Loucy (cell line): ENCODE results near the gene BRD1.

Experiments
- H2AFZ ChIP-seq: fragments of 200-600 bp; sonication (generic); 2 replicates; pipeline ENCODE4 v1.6.0; 2016; ENCODE audit warnings: antibody characterized with exemption, mild to moderate bottlenecking, low read length, moderate library complexity
- H3F3A ChIP-seq: fragments of 200-600 bp; 2 replicates; pipeline ENCODE4 v1.6.0; 2016; ENCODE audit warnings: antibody characterized with exemption, low read depth, mild to moderate bottlenecking
- H3K27me3 ChIP-seq: fragments of 200-600 bp; sonication (generic); 2 replicates; pipeline ENCODE4 v1.6.1; 2014; ENCODE audit warnings: low read length, mild to moderate bottlenecking; ENCODE audit not compliant: insufficient read depth, poor library complexity, severe bottlenecking
- H3K36me3 ChIP-seq: fragments of 200-600 bp; sonication (generic); 2 replicates; pipeline ENCODE4 v1.6.1; 2016; ENCODE audit warnings: low read length; ENCODE audit not compliant: insufficient read depth
- H3K4me1 ChIP-seq: fragments of 200-600 bp; sonication (generic); 2 replicates; pipeline ENCODE4 v1.5.1; 2014; ENCODE audit warnings: low read length, mild to moderate bottlenecking; ENCODE audit not compliant: insufficient read depth, poor library complexity, severe bottlenecking
- H3K4me2 ChIP-seq: fragments of 200-600 bp; sonication (generic); 2 replicates; pipeline ENCODE4 v1.6.0; 2014; ENCODE audit warnings: antibody characterized with exemption, low read length, low read depth, mild to moderate bottlenecking; ENCODE audit not compliant: poor library complexity, severe bottlenecking
- H3K4me3 ChIP-seq: fragments of 200-600 bp; sonication (generic); 2 replicates; pipeline ENCODE4 v1.5.1; 2014; ENCODE audit warnings: low read length, mild to moderate bottlenecking, mixed read lengths; ENCODE audit not compliant: poor library complexity, severe bottlenecking
- H3K79me2 ChIP-seq: fragments of 200-600 bp; sonication (generic); 2 replicates; pipeline ENCODE4 v1.6.1; 2014; ENCODE audit warnings: low read length; ENCODE audit not compliant: insufficient read depth
- H3K9ac ChIP-seq: fragments of 200-600 bp; sonication (generic); 2 replicates; pipeline ENCODE4 v1.6.0; 2014; ENCODE audit warnings: mild to moderate bottlenecking, low read depth, low read length, moderate library complexity; ENCODE audit not compliant: poor library complexity, severe bottlenecking
- H3K9me2 ChIP-seq: fragments of 200-600 bp; sonication (generic); replicated peaks from 2 replicates; pipeline ENCODE4 v1.6.1; 2016; ENCODE audit warnings: low read depth, low read length, mixed read lengths
- H3K9me3 ChIP-seq: fragments of 200-600 bp; sonication (generic); 2 replicates; pipeline ENCODE4 v1.6.1; 2014; ENCODE audit warnings: mild to moderate bottlenecking, antibody characterized with exemption, low read length, low read depth; ENCODE audit not compliant: insufficient read depth
- H4K20me1 ChIP-seq: fragments of 200-600 bp; sonication (generic); 2 replicates; pipeline ENCODE4 v1.6.0; 2014; ENCODE audit warnings: antibody characterized with exemption, low read length, mild to moderate bottlenecking; ENCODE audit not compliant: insufficient read depth, poor library complexity, severe bottlenecking
- EZH2phosphoT487 ChIP-seq: fragments of 200-600 bp; IDR thresholded peaks from 2 replicates; pipeline ENCODE4 v1.6.1; 2018; ENCODE audit warnings: antibody characterized with exemption, mild to moderate bottlenecking, moderate library complexity, borderline replicate concordance
- TF ChIP-seq, protein P1 (sequence below): fragments of 200-600 bp; sonication (generic); conservative IDR thresholded peaks from 2 replicates; pipeline ENCODE4 v1.5.1; 2014; ENCODE audit warnings: mild to moderate bottlenecking, antibody characterized with exemption, low read length

The BRD1 gene

DNA sequence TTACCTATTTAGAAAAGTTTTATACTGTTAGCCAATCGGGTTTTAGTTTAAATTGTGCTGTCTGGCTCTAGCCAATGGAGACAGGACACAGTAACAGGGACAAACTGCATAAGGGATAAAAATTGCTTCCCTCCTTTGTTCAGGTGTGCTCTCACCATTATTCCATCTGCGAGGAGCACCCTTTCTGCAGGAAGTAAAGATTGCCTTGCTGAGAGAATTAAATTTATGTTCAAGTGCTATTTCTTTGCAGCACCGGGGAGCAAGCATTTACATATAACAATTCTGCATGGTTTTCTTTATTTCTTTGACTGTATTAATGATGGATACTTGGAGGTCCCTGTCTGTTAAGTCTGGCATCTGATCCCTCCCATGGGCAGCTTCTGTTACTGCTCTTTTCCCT, 80.5 kb downstream of the BRD1 start:
- no peaks in the 10 kb centered on the region for H3F3A ChIP-seq
- no peaks in the 10 kb centered on the region for H3K4me1 ChIP-seq
- TF ChIP-seq, protein P1, sequence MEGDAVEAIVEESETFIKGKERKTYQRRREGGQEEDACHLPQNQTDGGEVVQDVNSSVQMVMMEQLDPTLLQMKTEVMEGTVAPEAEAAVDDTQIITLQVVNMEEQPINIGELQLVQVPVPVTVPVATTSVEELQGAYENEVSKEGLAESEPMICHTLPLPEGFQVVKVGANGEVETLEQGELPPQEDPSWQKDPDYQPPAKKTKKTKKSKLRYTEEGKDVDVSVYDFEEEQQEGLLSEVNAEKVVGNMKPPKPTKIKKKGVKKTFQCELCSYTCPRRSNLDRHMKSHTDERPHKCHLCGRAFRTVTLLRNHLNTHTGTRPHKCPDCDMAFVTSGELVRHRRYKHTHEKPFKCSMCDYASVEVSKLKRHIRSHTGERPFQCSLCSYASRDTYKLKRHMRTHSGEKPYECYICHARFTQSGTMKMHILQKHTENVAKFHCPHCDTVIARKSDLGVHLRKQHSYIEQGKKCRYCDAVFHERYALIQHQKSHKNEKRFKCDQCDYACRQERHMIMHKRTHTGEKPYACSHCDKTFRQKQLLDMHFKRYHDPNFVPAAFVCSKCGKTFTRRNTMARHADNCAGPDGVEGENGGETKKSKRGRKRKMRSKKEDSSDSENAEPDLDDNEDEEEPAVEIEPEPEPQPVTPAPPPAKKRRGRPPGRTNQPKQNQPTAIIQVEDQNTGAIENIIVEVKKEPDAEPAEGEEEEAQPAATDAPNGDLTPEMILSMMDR = no peak
- TF ChIP-seq EZH2phosphoT487 = no peak
- no peaks in the 10 kb centered on the region for H3K9me2 ChIP-seq
- H3K79me2 ChIP-seq = no peaks in the 10 kb centered on the region
- no peak overlapping the region for H3K4me2 ChIP-seq
- no peaks in the 10 kb centered on the region for H4K20me1 ChIP-seq
- no peaks in the 10 kb centered on the region for H3K27me3 ChIP-seq
- peaks cover 7% of the 10 kb centered on the region; the same call in 1 of the 2 replicates for H3K9me3 ChIP-seq
- H3K36me3 ChIP-seq = no peaks in the 10 kb centered on the region
- H3K9ac ChIP-seq = no peak overlapping the region
- H3K4me3 ChIP-seq = no peak overlapping the region
- no peak overlapping the region for H2AFZ ChIP-seq

DNA sequence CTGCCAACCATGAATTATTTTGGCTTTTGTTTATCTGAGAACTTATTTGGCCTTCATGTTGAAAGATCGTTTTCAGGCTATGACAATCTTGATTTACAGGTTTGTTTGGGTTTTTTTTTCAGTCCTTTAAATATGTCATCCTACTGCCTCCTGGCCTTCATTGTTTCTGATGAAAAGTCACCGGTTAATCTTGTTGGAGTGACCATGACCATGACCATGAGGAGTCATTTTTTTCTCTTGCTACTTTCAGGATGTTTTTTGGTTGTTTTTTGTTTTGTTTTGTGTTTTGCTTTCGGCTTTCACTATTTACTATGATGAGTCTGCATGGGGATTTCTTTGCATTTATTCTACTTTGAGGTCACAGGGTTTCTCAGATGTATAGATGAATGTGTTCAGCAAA, 81.6 kb downstream of the BRD1 start:
- peaks cover 7% of the 10 kb centered on the region; the same call in 1 of the 2 replicates for H3K9me3 ChIP-seq
- H3K9me2 ChIP-seq = no peaks in the 10 kb centered on the region
- H3K36me3 ChIP-seq = no peaks in the 10 kb centered on the region
- H2AFZ ChIP-seq = no peak overlapping the region
- no peaks in the 10 kb centered on the region for H3K79me2 ChIP-seq
- no peaks in the 10 kb centered on the region for H3K27me3 ChIP-seq
- H4K20me1 ChIP-seq = no peaks in the 10 kb centered on the region
- H3K9ac ChIP-seq = no peak overlapping the region
- no peak overlapping the region for H3K4me3 ChIP-seq
- no peaks in the 10 kb centered on the region for H3F3A ChIP-seq
- H3K4me2 ChIP-seq = no peak overlapping the region
- H3K4me1 ChIP-seq = no peaks in the 10 kb centered on the region
- no peak for TF ChIP-seq EZH2phosphoT487
- TF ChIP-seq, protein P1 = no peak

DNA sequence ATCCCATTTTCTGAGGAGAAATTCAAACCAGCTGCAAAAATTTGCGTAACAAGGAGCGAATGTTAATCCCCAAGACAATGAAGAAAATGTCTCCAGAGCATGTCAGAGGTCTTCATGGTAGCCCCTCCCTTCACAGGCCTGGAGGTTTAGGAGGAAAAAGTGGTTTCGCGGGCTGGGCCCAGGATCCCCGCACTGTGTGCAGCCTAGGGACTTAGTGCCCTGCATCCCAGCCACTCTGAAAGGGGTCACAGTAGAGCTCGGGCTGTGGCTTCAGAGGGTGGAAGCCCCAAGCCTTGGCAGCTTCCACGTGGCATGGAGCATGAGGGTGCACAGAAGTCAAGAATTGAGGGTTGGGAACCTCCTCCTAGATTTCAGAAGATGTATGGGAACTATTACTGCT, 87.4 kb downstream of the BRD1 start:
- H3K9me3 ChIP-seq = peaks cover 9% of the 10 kb centered on the region; the same call in 1 of the 2 replicates

More for the DNA sequence above, 87.4 kb downstream of the BRD1 start:
- Histone ChIP-seq H3K36me3 (no peaks in the 10 kb centered on the region), H2AFZ (no peak overlapping the region), H3K9ac (no peak overlapping the region), H3K79me2 (no peaks in the 10 kb centered on the region), H3K9me2 (no peaks in the 10 kb centered on the region), H3K4me3 (no peak overlapping the region), H3F3A (no peaks in the 10 kb centered on the region), H4K20me1 (no peaks in the 10 kb centered on the region), H3K4me1 (no peaks in the 10 kb centered on the region), H3K27me3 (no peaks in the 10 kb centered on the region), H3K4me2 (no peak overlapping the region)
- TF ChIP-seq, protein P1 = no peak
- TF ChIP-seq EZH2phosphoT487 = no peak
